ENCODE results near the gene ADPRHL1. TPM values are rescaled to one million over a fixed set of nuclear protein-coding genes. Genes with fewer than 3 reads are reported as not detected.
"Not testable (repeated sequence)": the region's sequence is repeated elsewhere in the genome, so short reads cannot be mapped to it uniquely, and the experiment has no call there.

ADPRHL1 gene
- total RNA-seq, 1 donor from 2014 or later: 20.7 TPM

DNA sequence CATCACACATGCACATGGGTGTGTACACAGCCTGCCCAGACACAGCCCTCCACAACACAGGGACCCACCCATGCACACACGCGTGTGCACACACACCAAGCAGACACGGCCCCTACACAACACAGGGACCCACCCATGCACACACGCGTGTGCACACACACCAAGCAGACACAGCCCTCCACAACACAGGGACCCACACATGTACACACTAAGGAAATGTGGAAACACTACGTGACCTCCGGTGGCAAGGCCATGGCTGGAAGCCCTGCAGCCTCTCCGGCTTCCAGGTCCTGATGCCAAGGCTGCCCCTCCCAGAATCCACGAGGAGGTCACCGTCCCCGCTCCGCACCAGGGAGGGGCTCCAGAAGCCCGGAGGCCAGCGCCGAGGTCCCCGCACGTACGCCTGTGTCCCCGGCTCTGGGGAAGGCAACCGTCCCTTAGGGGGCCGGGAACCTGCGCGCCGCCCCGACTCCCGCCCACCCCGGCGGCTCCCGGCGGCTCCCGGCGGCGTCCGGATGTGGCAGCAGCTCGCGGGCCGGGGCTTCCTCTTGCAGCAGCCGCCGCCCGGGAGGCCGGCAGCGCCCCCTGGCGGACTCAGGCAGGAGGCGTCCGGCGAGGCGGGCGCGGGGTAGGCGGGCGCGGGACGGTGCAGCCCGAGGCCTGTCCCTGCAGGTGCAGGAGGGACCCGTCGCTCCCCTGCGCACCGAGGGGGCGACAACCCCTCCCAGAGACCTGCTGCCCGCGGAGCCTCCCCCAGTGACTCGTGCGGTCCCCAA lies 59.5 kb downstream of the ADPRHL1 start:
- Mint-ChIP-seq H3K9me3 (ENCODE audit: unreplicated experiment) (peaks cover 6% of the 10 kb centered on the region), H3K27me3 (ENCODE audit: unreplicated experiment) (peaks cover 2% of the 10 kb centered on the region), H3K4me3 (ENCODE audit: unreplicated experiment) (peak overlapping the region; percentile 93), H3K4me1 (ENCODE audit: low read depth, unreplicated experiment) (peaks cover 3% of the 10 kb centered on the region), H3K27ac (ENCODE audit: unreplicated experiment) (peak overlapping the region; percentile 18), H3K36me3 (ENCODE audit: unreplicated experiment) (no peaks in the 10 kb centered on the region)
- peak; percentile 90 for DNase-seq
- peak; percentile 94 for TF ChIP-seq CTCF (IDR thresholded peaks at IDR 0.05; ENCODE audit: partially characterized antibody, unreplicated experiment)

GRCh38 chr13:113393226-113393562 lies 60.1 kb downstream of the ADPRHL1 start:
- DNase-seq: no peak
- H3K36me3 Mint-ChIP-seq (ENCODE audit: unreplicated experiment): no peaks in the 10 kb centered on the region
- H3K27ac Mint-ChIP-seq (ENCODE audit: unreplicated experiment): peak overlapping the region; percentile 18
- peak overlapping the region; percentile 93 for H3K4me3 Mint-ChIP-seq (ENCODE audit: unreplicated experiment)
- peaks cover 6% of the 10 kb centered on the region for H3K9me3 Mint-ChIP-seq (ENCODE audit: unreplicated experiment)
- TF ChIP-seq CTCF (IDR thresholded peaks at IDR 0.05; ENCODE audit: partially characterized antibody, unreplicated experiment): no peak
- H3K4me1 Mint-ChIP-seq (ENCODE audit: low read depth, unreplicated experiment): peaks cover 3% of the 10 kb centered on the region
- peaks cover 2% of the 10 kb centered on the region for H3K27me3 Mint-ChIP-seq (ENCODE audit: unreplicated experiment)

GRCh38 chr13:113390874-113391497 lies 62.3 kb downstream of the ADPRHL1 start:
- peaks cover 3% of the 10 kb centered on the region for H3K4me1 Mint-ChIP-seq (ENCODE audit: low read depth, unreplicated experiment)
- no peak for TF ChIP-seq CTCF (IDR thresholded peaks at IDR 0.05; ENCODE audit: partially characterized antibody, unreplicated experiment)
- H3K36me3 Mint-ChIP-seq (ENCODE audit: unreplicated experiment): peaks cover 17% of the 10 kb centered on the region
- DNase-seq: no peak
- H3K4me3 Mint-ChIP-seq (ENCODE audit: unreplicated experiment): no peak overlapping the region
- peaks cover 2% of the 10 kb centered on the region for H3K27me3 Mint-ChIP-seq (ENCODE audit: unreplicated experiment)
- peaks cover 11% of the 10 kb centered on the region for H3K9me3 Mint-ChIP-seq (ENCODE audit: unreplicated experiment)
- H3K27ac Mint-ChIP-seq (ENCODE audit: unreplicated experiment): no peak overlapping the region

DNA sequence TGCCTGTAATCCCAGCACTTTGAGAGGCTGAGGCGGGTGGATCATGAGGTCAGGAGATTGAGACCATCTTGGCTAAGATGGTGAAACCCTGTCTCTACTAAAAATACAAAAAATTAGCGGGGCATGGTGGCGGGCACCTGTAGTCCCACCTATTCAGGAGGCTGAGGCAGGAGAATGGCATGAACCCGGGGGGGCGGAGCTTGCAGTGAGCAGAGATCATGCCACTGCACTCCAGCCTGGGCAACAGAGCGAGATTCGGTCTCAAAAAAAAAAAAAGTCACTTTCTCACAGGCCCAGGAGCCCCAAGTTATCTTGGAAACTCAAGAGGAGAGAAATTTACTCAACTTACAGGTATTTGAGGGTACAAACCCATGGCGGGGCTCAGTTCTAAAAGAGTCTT lies 63.7 kb downstream of the ADPRHL1 start:
- DNase-seq; H3K4me1 Mint-ChIP-seq (ENCODE audit: low read depth, unreplicated experiment); H3K27me3 Mint-ChIP-seq (ENCODE audit: unreplicated experiment); H3K27ac Mint-ChIP-seq (ENCODE audit: unreplicated experiment); H3K4me3 Mint-ChIP-seq (ENCODE audit: unreplicated experiment): not testable (repeated sequence)
- Mint-ChIP-seq H3K36me3 (ENCODE audit: unreplicated experiment) (peaks cover 25% of the 10 kb centered on the region), H3K9me3 (ENCODE audit: unreplicated experiment) (peaks cover 10% of the 10 kb centered on the region)

GRCh38 chr13:113387396-113387795 lies 65.9 kb downstream of the ADPRHL1 start:
- peaks cover 12% of the 10 kb centered on the region for H3K9me3 Mint-ChIP-seq (ENCODE audit: unreplicated experiment)
- H3K4me3 Mint-ChIP-seq (ENCODE audit: unreplicated experiment): no peak overlapping the region
- peaks cover 34% of the 10 kb centered on the region for H3K36me3 Mint-ChIP-seq (ENCODE audit: unreplicated experiment)
- no peaks in the 10 kb centered on the region for H3K4me1 Mint-ChIP-seq (ENCODE audit: low read depth, unreplicated experiment)
- TF ChIP-seq CTCF (IDR thresholded peaks at IDR 0.05; ENCODE audit: partially characterized antibody, unreplicated experiment): no peak
- DNase-seq: no peak
- no peak overlapping the region for H3K27ac Mint-ChIP-seq (ENCODE audit: unreplicated experiment)
- no peaks in the 10 kb centered on the region for H3K27me3 Mint-ChIP-seq (ENCODE audit: unreplicated experiment)
